Mucosa of rectum (tissue), 2 donors: ENCODE data around the gene MVB12A.

Source experiments
- H3K27ac ChIP-seq, 2 donors: one replicate each; pipeline ENCODE4 v1.7.0; 2013; ENCODE audit warnings: inconsistent platforms in 2 of 2, low read depth in 2 of 2, low read length in 2 of 2
- H3K27me3 ChIP-seq, 2 donors: one replicate each; pipeline ENCODE4 v1.7.0; 2013; ENCODE audit warnings: low read length in 2 of 2; ENCODE audit not compliant: control insufficient read depth in 2 of 2, insufficient read depth in 2 of 2
- H3K36me3 ChIP-seq, 2 donors: one replicate each; pipeline ENCODE4 v1.7.0; 2013; ENCODE audit warnings: low read length in 2 of 2; ENCODE audit not compliant: control insufficient read depth in 2 of 2, insufficient read depth in 2 of 2
- H3K4me1 ChIP-seq, 2 donors: one replicate each; pipeline ENCODE4 v1.7.0; 2013; ENCODE audit warnings: low read length in 2 of 2, mild to moderate bottlenecking in 1 of 2; ENCODE audit not compliant: control insufficient read depth in 2 of 2, insufficient read depth in 2 of 2
- H3K4me3 ChIP-seq, 2 donors: one replicate each; pipeline ENCODE4 v1.7.0; 2013; ENCODE audit warnings: low read length in 2 of 2
- H3K9ac ChIP-seq, 2 donors: one replicate each; pipeline ENCODE4 v1.7.0; 2013; ENCODE audit warnings: low read length in 2 of 2, low read depth in 1 of 2, mild to moderate bottlenecking in 1 of 2
- H3K9me3 ChIP-seq, 2 donors: one replicate each; pipeline ENCODE4 v1.7.0; 2013; ENCODE audit warnings: low read length in 2 of 2; ENCODE audit not compliant: control insufficient read depth in 2 of 2
- donor health status: healthy.
- donor health status: Normal muscosa, but diverticular disease.

The MVB12A gene

GRCh38 chr19:17419154-17419620 is 660 bp upstream of the MVB12A start:
- peaks cover 0 to 4% of the 10 kb centered on the region in 2 donors for H3K36me3 ChIP-seq
- no peaks in the 10 kb centered on the region for H3K27me3 ChIP-seq
- H3K9ac ChIP-seq = peak overlapping the region; percentile 43 to 48
- H3K4me3 ChIP-seq = peak overlapping the region; percentile 64 to 79
- H3K9me3 ChIP-seq = no peaks in the 10 kb centered on the region
- H3K4me1 ChIP-seq = peaks cover 3 to 10% of the 10 kb centered on the region in 2 donors
- peak overlapping the region; percentile 21 to 63 for H3K27ac ChIP-seq

- Histone ChIP-seq H3K9me3 (no peaks in the 10 kb centered on the region), H3K4me3 (peak overlapping the region; percentile 64 to 88), H3K27me3 (no peaks in the 10 kb centered on the region), H3K9ac (peak overlapping the region; percentile 53 to 63), H3K36me3 (peaks cover 0 to 4% of the 10 kb centered on the region in 2 donors), H3K27ac (no peak overlapping the region), H3K4me1 (peaks cover 3 to 10% of the 10 kb centered on the region in 2 donors)
Measured at GRCh38 chr19:17420475-17420924, 653 bp downstream of the MVB12A start.

GRCh38 chr19:17421942-17422341 is 2.1 kb downstream of the MVB12A start:
- H3K9ac ChIP-seq = no peak overlapping the region
- H3K27me3 ChIP-seq = no peaks in the 10 kb centered on the region
- peaks cover 3 to 10% of the 10 kb centered on the region in 2 donors for H3K4me1 ChIP-seq
- peaks cover 0 to 4% of the 10 kb centered on the region in 2 donors for H3K36me3 ChIP-seq
- no peak overlapping the region for H3K4me3 ChIP-seq
- no peak overlapping the region for H3K27ac ChIP-seq
- H3K9me3 ChIP-seq = no peaks in the 10 kb centered on the region

- no peak overlapping the region for H3K27ac ChIP-seq
- no peaks in the 10 kb centered on the region for H3K9me3 ChIP-seq
- H3K4me1 ChIP-seq = peaks cover 3 to 10% of the 10 kb centered on the region in 2 donors
- no peaks in the 10 kb centered on the region for H3K27me3 ChIP-seq
- no peak overlapping the region for H3K9ac ChIP-seq
- H3K36me3 ChIP-seq = peaks cover 0 to 4% of the 10 kb centered on the region in 2 donors
- no peak overlapping the region for H3K4me3 ChIP-seq
Measured at GRCh38 chr19:17423429-17424208, 3.8 kb downstream of the MVB12A start.

GRCh38 chr19:17424743-17425365 is 5.0 kb downstream of the MVB12A start:
- H3K36me3 ChIP-seq = peaks cover 0 to 4% of the 10 kb centered on the region in 2 donors
- H3K4me3 ChIP-seq = no peak overlapping the region
- no peaks in the 10 kb centered on the region for H3K9me3 ChIP-seq
- H3K27ac ChIP-seq = no peak overlapping the region
- no peaks in the 10 kb centered on the region for H3K27me3 ChIP-seq
- peaks cover 0 to 2% of the 10 kb centered on the region in 2 donors for H3K4me1 ChIP-seq
- no peak overlapping the region for H3K9ac ChIP-seq

GRCh38 chr19:17429641-17430113 is 9.8 kb downstream of the MVB12A start:
- H3K9ac ChIP-seq = no peak overlapping the region
- H3K9me3 ChIP-seq = no peaks in the 10 kb centered on the region
- H3K4me3 ChIP-seq = no peak overlapping the region
- H3K4me1 ChIP-seq = no peaks in the 10 kb centered on the region
- no peaks in the 10 kb centered on the region for H3K27me3 ChIP-seq
- H3K36me3 ChIP-seq = no peaks in the 10 kb centered on the region
- no peak overlapping the region for H3K27ac ChIP-seq

- Histone ChIP-seq H3K27ac (no peak overlapping the region), H3K9ac (no peak overlapping the region), H3K4me3 (no peak overlapping the region), H3K36me3 (no peaks in the 10 kb centered on the region), H3K27me3 (no peaks in the 10 kb centered on the region), H3K9me3 (no peaks in the 10 kb centered on the region), H3K4me1 (no peaks in the 10 kb centered on the region)
Measured at GRCh38 chr19:17431417-17431816, 11.6 kb downstream of the MVB12A start.

GRCh38 chr19:17435218-17435617 is 15.4 kb downstream of the MVB12A start:
- Histone ChIP-seq H3K4me3 (no peak overlapping the region), H3K27me3 (no peaks in the 10 kb centered on the region), H3K9me3 (no peaks in the 10 kb centered on the region), H3K9ac (no peak overlapping the region), H3K36me3 (no peaks in the 10 kb centered on the region), H3K4me1 (no peaks in the 10 kb centered on the region), H3K27ac (no peak overlapping the region)

GRCh38 chr19:17436094-17436873 is 16.4 kb downstream of the MVB12A start:
- H3K4me1 ChIP-seq = no peaks in the 10 kb centered on the region
- H3K9me3 ChIP-seq = no peaks in the 10 kb centered on the region
- H3K9ac ChIP-seq = no peak overlapping the region
- H3K27ac ChIP-seq = no peak overlapping the region
- H3K36me3 ChIP-seq = no peaks in the 10 kb centered on the region
- no peak overlapping the region for H3K4me3 ChIP-seq
- no peaks in the 10 kb centered on the region for H3K27me3 ChIP-seq
